ENCODE results near the gene KLF11. TPM values are rescaled to one million over a fixed set of nuclear protein-coding genes. Genes with fewer than 3 reads are reported as not detected.

Gene KLF11
- total RNA-seq, 2 donors from 2014 or later = 9.3 to 13.1 TPM

- H3K27ac Mint-ChIP-seq = no peak overlapping the region
- H3K4me1 Mint-ChIP-seq = peaks cover 8% of the 10 kb centered on the region
- Histone ChIP-seq H3K4me1 (ENCODE audit: control insufficient read depth, insufficient read depth, low read length) (no peaks in the 10 kb centered on the region), H3K27me3 (ENCODE audit: control insufficient read depth, insufficient read depth, low read length, poor library complexity, severe bottlenecking) (peaks cover 72% of the 10 kb centered on the region), H3K36me3 (ENCODE audit: control insufficient read depth, insufficient read depth, low read length) (no peaks in the 10 kb centered on the region), H3K9ac (ENCODE audit: extremely low read depth, low read length, poor library complexity, severe bottlenecking) (no peak overlapping the region), H3K27ac (ENCODE audit: low read depth, low read length) (no peak overlapping the region), H3K9me3 (ENCODE audit: control insufficient read depth, low read length) (no peaks in the 10 kb centered on the region), H3K4me3 (ENCODE audit: low read length) (no peak overlapping the region)
- TF ChIP-seq CTCF (conservative IDR thresholded peaks at IDR 0.05) = no peak
- H3K4me3 Mint-ChIP-seq = no peak overlapping the region
- H3K36me3 Mint-ChIP-seq (ENCODE audit: low read depth) = no peaks in the 10 kb centered on the region
- H3K27me3 Mint-ChIP-seq (ENCODE audit: insufficient read depth) = peaks cover 64% of the 10 kb centered on the region
- H3K9me3 Mint-ChIP-seq = no peaks in the 10 kb centered on the region
- no peak for DNase-seq
- 93 to 100% methylated on average over 1 to 5 of the region's 5 CpGs for WGBS, 2 experiments (ENCODE audit: insufficient coverage in 1 of 2, insufficient read length in 1 of 2)
Observed at GRCh38 chr2:10076988-10077527, 33.7 kb downstream of the KLF11 start.

- Histone ChIP-seq H3K27ac (ENCODE audit: low read depth, low read length) (no peak overlapping the region), H3K9ac (ENCODE audit: extremely low read depth, low read length, poor library complexity, severe bottlenecking) (no peak overlapping the region), H3K9me3 (ENCODE audit: control insufficient read depth, low read length) (no peaks in the 10 kb centered on the region), H3K4me1 (ENCODE audit: control insufficient read depth, insufficient read depth, low read length) (no peaks in the 10 kb centered on the region), H3K27me3 (ENCODE audit: control insufficient read depth, insufficient read depth, low read length, poor library complexity, severe bottlenecking) (peaks cover 82% of the 10 kb centered on the region), H3K36me3 (ENCODE audit: control insufficient read depth, insufficient read depth, low read length) (no peaks in the 10 kb centered on the region), H3K4me3 (ENCODE audit: low read length) (no peak overlapping the region)
- H3K27ac Mint-ChIP-seq = no peak overlapping the region
- no peak for DNase-seq
- no peaks in the 10 kb centered on the region for H3K9me3 Mint-ChIP-seq
- H3K4me1 Mint-ChIP-seq = peaks cover 7% of the 10 kb centered on the region
- H3K4me3 Mint-ChIP-seq = no peak overlapping the region
- no peak for TF ChIP-seq CTCF (conservative IDR thresholded peaks at IDR 0.05)
- H3K27me3 Mint-ChIP-seq (ENCODE audit: insufficient read depth) = peaks cover 72% of the 10 kb centered on the region
- H3K36me3 Mint-ChIP-seq (ENCODE audit: low read depth) = no peaks in the 10 kb centered on the region
- 86 to 92% methylated on average over 5 to 6 of the region's 7 CpGs for WGBS, 2 experiments (ENCODE audit: insufficient coverage in 1 of 2, insufficient read length in 1 of 2)
Observed at GRCh38 chr2:10078001-10078400, 34.7 kb downstream of the KLF11 start.

- peaks cover 80% of the 10 kb centered on the region for H3K27me3 Mint-ChIP-seq (ENCODE audit: insufficient read depth)
- H3K4me1 ChIP-seq (ENCODE audit: control insufficient read depth, insufficient read depth, low read length) = no peaks in the 10 kb centered on the region
- peaks cover 89% of the 10 kb centered on the region for H3K27me3 ChIP-seq (ENCODE audit: control insufficient read depth, insufficient read depth, low read length, poor library complexity, severe bottlenecking)
- H3K36me3 Mint-ChIP-seq (ENCODE audit: low read depth) = no peaks in the 10 kb centered on the region
- peak overlapping the region; percentile 56 for H3K4me3 Mint-ChIP-seq
- no peak overlapping the region for H3K9ac ChIP-seq (ENCODE audit: extremely low read depth, low read length, poor library complexity, severe bottlenecking)
- H3K9me3 ChIP-seq (ENCODE audit: control insufficient read depth, low read length) = no peaks in the 10 kb centered on the region
- no peak overlapping the region for H3K4me3 ChIP-seq (ENCODE audit: low read length)
- H3K36me3 ChIP-seq (ENCODE audit: control insufficient read depth, insufficient read depth, low read length) = no peaks in the 10 kb centered on the region
- TF ChIP-seq CTCF (conservative IDR thresholded peaks at IDR 0.05) = no peak
- WGBS, 2 experiments (ENCODE audit: insufficient coverage in 1 of 2, insufficient read length in 1 of 2) = 52 to 56% methylated on average over 9 to 12 of the region's 12 CpGs
- H3K9me3 Mint-ChIP-seq = no peaks in the 10 kb centered on the region
- H3K27ac Mint-ChIP-seq = no peak overlapping the region
- H3K4me1 Mint-ChIP-seq = peaks cover 7% of the 10 kb centered on the region
- no peak overlapping the region for H3K27ac ChIP-seq (ENCODE audit: low read depth, low read length)
- no peak for DNase-seq
Observed at GRCh38 chr2:10078704-10079265, 35.4 kb downstream of the KLF11 start.
